Ramos (cell line): Measurements from ENCODE around the gene DCST1.

Experiments used
- in situ Hi-C: fragments of 300-500 bp; cut with MboI; formaldehyde crosslinking; loops from one replicate; pipeline ENCODE4 v1.14.3; 2022; ENCODE audit warnings: low sequenced_read_pairs; ENCODE audit not compliant: unreplicated experiment

Gene DCST1

GRCh38 chr1:155066777-155067176 is 33.2 kb downstream of the DCST1 start:
- in situ Hi-C loops = loop anchor here (25.0 kb wide), 1 partner anchor 404 kb away; no protein-coding TSS in a partner anchor

GRCh38 chr1:155068599-155068998 is 35.0 kb downstream of the DCST1 start:
- in situ Hi-C loops = loop anchor here (25.0 kb wide), 1 partner anchor 406 kb away; no protein-coding TSS in a partner anchor

DNA sequence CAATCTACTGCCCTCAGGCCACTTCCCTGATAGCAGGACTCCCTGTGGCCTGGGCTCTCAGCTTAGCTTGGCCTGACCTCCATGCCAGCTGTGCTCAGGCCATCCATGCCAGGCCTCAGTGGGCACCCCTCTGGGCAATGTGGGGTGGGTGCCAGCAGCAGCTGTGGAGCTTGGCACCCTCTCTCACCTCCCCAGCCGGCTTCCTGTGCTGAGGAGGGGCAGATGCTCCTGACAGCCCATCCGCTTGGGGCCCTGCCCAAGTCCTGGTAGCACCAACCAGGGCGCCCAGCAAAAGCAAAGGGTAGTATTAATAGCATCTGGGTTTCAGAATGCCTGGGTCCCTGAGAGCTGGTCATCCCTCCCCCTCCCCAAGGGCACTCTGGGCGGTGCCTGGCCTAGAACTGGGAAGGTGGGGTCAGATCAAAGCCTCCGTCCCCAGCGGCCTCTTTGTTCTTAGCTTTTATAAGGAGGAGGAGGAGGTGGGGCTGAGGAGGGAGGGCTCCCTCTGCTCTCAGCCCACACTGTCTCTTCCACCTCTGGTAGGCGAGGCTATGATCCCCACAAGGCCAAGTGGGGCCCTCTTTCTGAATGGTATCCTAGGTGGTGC is 36.0 kb downstream of the DCST1 start:
- in situ Hi-C loops = loop anchor here (25.0 kb wide), 1 partner anchor 407 kb away; no protein-coding TSS in a partner anchor

GRCh38 chr1:155070158-155070621 is 36.6 kb downstream of the DCST1 start:
- in situ Hi-C loops = loop anchor here (25.0 kb wide), 1 partner anchor 408 kb away; no protein-coding TSS in a partner anchor

GRCh38 chr1:155070721-155071569 is 37.3 kb downstream of the DCST1 start:
- in situ Hi-C loops = loop anchor here (25.0 kb wide), 1 partner anchor 409 kb away; no protein-coding TSS in a partner anchor

DNA sequence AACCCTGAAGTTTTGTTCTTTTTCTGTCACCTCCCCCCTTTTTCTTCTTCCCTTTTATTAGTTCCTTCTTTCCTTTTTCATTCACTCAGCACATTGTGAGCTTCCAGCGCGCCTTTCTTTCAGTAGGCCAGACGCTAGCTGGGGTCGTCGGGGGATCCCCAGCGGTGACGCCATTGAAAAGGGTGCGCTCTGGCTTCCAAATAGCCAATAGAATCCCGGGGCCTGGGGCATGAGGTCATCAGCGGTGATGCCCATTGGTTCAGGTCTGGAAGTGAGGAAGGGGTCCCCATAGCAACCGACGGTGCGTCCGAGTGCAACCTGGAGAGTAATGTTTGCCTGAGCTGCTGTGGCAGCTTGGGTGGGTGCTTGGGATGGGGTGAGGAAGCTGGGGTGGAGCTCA is 38.1 kb downstream of the DCST1 start:
- in situ Hi-C loops = loop anchor here (25.0 kb wide), 1 partner anchor 409 kb away; no protein-coding TSS in a partner anchor

- in situ Hi-C loops = loop anchor here (25.0 kb wide), 1 partner anchor 410 kb away; no protein-coding TSS in a partner anchor
Measured at GRCh38 chr1:155072531-155073289, 39.1 kb downstream of the DCST1 start.

DNA sequence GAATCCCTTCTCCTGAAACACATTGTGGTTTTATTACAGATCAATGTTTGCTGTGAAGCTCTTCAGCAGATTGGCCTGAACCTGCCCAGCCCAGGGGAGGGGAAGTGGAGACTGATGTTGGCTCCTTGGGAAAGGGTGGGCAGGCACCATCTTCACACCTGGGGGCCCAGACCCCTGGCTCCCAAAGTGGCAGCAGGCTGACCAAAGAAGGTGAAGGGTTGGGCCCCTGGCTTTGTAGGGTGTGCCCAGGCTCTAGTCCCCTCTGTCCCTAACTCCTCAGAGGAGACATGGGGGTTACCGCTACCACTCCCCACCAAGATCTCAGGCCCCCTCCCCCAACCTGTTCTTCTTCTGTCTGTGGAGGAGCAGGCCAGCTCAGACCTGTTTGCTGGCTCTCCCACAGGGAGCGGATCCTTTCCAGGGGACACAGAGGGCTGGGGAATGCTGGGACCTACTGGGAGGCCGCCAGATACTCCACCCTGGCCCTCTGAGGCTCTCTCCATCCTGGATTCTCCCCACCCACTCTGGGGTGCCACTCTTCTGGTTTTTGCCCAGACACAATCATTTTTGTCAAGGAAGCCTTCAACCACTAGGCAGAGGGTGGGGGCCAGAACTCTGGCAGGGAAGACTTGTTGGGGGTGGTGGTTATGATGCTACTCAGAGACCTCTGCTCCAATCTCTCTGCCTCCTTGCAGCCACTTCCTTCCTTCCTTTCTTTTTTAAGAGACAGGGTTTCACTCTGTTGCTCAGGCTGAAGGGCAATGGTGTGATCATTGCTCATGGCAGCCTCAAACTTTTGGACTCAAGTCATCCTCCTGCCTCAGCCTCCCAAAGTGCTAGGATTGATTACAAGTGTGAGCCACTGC is 40.0 kb downstream of the DCST1 start:
- in situ Hi-C loops = loop anchor here (25.0 kb wide), 1 partner anchor 411 kb away; no protein-coding TSS in a partner anchor

- in situ Hi-C loops = no loop called here
Measured at GRCh38 chr1:155075535-155075934, 41.9 kb downstream of the DCST1 start.

DNA sequence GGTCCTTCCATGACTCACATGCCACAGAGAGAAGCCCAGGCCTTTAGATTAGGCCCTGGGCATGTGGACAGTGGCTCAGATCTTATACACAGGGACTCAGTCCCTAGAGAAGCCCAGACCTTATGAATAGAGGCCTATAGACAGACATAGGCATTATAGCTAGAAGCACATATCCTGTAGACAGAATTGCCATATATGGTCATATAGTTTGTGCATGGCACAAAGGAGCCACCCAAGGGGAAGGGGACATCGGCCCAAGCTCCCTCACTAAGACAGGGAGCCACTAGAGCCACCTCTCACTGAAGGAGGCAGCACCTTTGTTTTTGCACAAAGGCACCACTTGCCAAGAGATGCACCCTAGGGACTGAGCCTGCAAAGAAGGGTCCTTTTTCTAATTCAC is 42.7 kb downstream of the DCST1 start:
- in situ Hi-C loops = no loop called here

DNA sequence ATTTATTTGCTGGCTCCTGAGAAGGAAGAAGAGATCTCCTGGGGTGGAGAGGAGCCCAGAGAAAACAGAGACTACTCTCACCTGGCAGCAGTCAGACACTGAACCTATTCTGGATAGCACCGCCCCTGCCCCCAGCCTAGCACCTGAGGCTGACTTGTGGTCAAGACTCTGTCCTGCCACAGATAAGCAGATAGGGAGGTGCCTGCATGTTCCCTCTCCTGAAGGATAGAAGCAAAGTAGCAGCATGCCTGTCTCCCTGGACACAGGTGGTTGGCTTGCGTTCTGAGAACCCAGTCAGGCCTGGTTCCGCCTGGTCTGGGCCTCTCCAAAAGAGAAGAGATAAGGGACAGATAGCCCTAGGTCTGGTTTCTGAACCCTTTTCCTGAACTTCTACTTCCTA is 43.7 kb downstream of the DCST1 start:
- in situ Hi-C loops = no loop called here

- in situ Hi-C loops = no loop called here
Measured at GRCh38 chr1:155077758-155078445, 44.3 kb downstream of the DCST1 start.

GRCh38 chr1:155078469-155079209 is 45.0 kb downstream of the DCST1 start, which contains the start of gene EFNA3:
Gene EFNA3 (plus strand): TSS chr1:155078837. CDS start chr1:155078942, 105 bp downstream.
- in situ Hi-C loops = no loop called here

- in situ Hi-C loops = no loop called here
Measured at GRCh38 chr1:155079210-155079486, 45.5 kb downstream of the DCST1 start.

GRCh38 chr1:155079487-155080311 is 46.1 kb downstream of the DCST1 start:
- in situ Hi-C loops = no loop called here

- in situ Hi-C loops = no loop called here
Measured at GRCh38 chr1:155080312-155081228, 46.9 kb downstream of the DCST1 start.
